NCI-H2227 treated with DMSO at 0.1 percent for 48 hours (cell line): ENCODE measurements around the gene S100A3.
"Not testable (repeated sequence)": the region's sequence is repeated elsewhere in the genome, so short reads cannot be mapped to it uniquely, and the experiment has no call there.

Experiments used
- DNase-seq: peaks from one replicate; lab custom pipeline; 2025; lab: John Stamatoyannopoulos, UW

Gene S100A3

GRCh38 chr1:153548722-153549688 lies at the start of gene S100A3:
S100A3 (minus strand) TSS chr1:153549258; CDS start chr1:153548485, 773 bp downstream.
- DNase-seq: no peak

GRCh38 chr1:153598309-153599172 lies 49.5 kb upstream of the S100A3 start:
- no peak for DNase-seq

- no peak for DNase-seq
These were observed 48.1 kb upstream of the S100A3 start for GRCh38 chr1:153597206-153597605.

- no peak for DNase-seq
These were observed 43.7 kb upstream of the S100A3 start for GRCh38 chr1:153592748-153593147.

- DNase-seq: no peak
These were observed 39.4 kb upstream of the S100A3 start for GRCh38 chr1:153588482-153588881.

- not testable (repeated sequence) for DNase-seq
These were observed 39.0 kb upstream of the S100A3 start for GRCh38 chr1:153588033-153588432.

GRCh38 chr1:153587314-153587713 lies 38.3 kb upstream of the S100A3 start:
- no peak for DNase-seq

- DNase-seq: no peak
These were observed 37.3 kb upstream of the S100A3 start for GRCh38 chr1:153586347-153586746.

- no peak for DNase-seq
These were observed 35.9 kb upstream of the S100A3 start for GRCh38 chr1:153585006-153585405.

- DNase-seq: no peak
These were observed 34.9 kb upstream of the S100A3 start for GRCh38 chr1:153583976-153584375.

- DNase-seq: not testable (repeated sequence)
These were observed 34.5 kb upstream of the S100A3 start for GRCh38 chr1:153583514-153583913.

GRCh38 chr1:153582836-153583235 lies 33.8 kb upstream of the S100A3 start:
- DNase-seq: not testable (repeated sequence)

- DNase-seq: no peak
These were observed 29.9 kb upstream of the S100A3 start for GRCh38 chr1:153578936-153579335.

- DNase-seq: no peak
These were observed 29.4 kb upstream of the S100A3 start for GRCh38 chr1:153578490-153578889.

GRCh38 chr1:153577624-153578051 lies 28.6 kb upstream of the S100A3 start:
- no peak for DNase-seq

- DNase-seq: no peak
These were observed 28.1 kb upstream of the S100A3 start for GRCh38 chr1:153577138-153577537.

GRCh38 chr1:153575497-153575896 lies 26.4 kb upstream of the S100A3 start:
- not testable (repeated sequence) for DNase-seq

- not testable (repeated sequence) for DNase-seq
These were observed 26.0 kb upstream of the S100A3 start for GRCh38 chr1:153575081-153575491.

- peak; percentile 21 for DNase-seq
These were observed 24.3 kb upstream of the S100A3 start for GRCh38 chr1:153573351-153573750.

- DNase-seq: no peak
These were observed 23.5 kb upstream of the S100A3 start for GRCh38 chr1:153572569-153573015.

- DNase-seq: no peak
These were observed 22.6 kb upstream of the S100A3 start for GRCh38 chr1:153571706-153572105.

- DNase-seq: no peak
These were observed 21.8 kb upstream of the S100A3 start for GRCh38 chr1:153570874-153571273.
